Kidney (tissue), 14 donors: ENCODE results near the gene SP3. TPM values are rescaled to one million over a fixed set of nuclear protein-coding genes. Genes with fewer than 3 reads are reported as not detected.

ENCODE experiments used
- DNase-seq, 5 donors: peaks; one replicate each; pipeline ENCODE4 v3.0.0-alpha.2; 2013 to 2020
- FAIRE-seq: peaks from 2 replicates; lab custom pipeline; 2012; peaks lifted over from hg19 to GRCh38; lab: Jason Lieb, UNC
- H3K27ac ChIP-seq, 2 donors: one replicate each; pipeline ENCODE4 v1.7.0; 2013; ENCODE audit warnings: low read depth in 2 of 2, low read length in 2 of 2, inconsistent platforms in 1 of 2
- H3K27me3 ChIP-seq: one replicate; pipeline ENCODE4 v1.7.1; 2013; ENCODE audit warnings: low read length, inconsistent platforms; ENCODE audit not compliant: control insufficient read depth, insufficient read depth
- H3K36me3 ChIP-seq, 3 donors: one replicate each; pipeline versions ENCODE4 v1.7.0 to v1.7.1; 2013; ENCODE audit warnings: low read length in 3 of 3, control low read depth in 1 of 3, inconsistent platforms in 1 of 3; ENCODE audit not compliant: insufficient read depth in 3 of 3, control insufficient read depth in 2 of 3
- H3K4me1 ChIP-seq, 3 donors: one replicate each; pipeline versions ENCODE4 v1.7.0 to v1.7.1; 2013; ENCODE audit warnings: low read length in 3 of 3, inconsistent platforms in 1 of 3, low read depth in 1 of 3; ENCODE audit not compliant: control insufficient read depth in 2 of 3, insufficient read depth in 2 of 3
- H3K4me3 ChIP-seq, 3 donors: one replicate each; pipeline versions ENCODE4 v1.7.0 to v1.8.1; 2013; ENCODE audit warnings: low read length in 3 of 3, control low read depth in 1 of 3, inconsistent platforms in 1 of 3
- H3K9ac ChIP-seq, 3 donors: one replicate each; pipeline versions ENCODE4 v1.7.0 to v1.7.1; 2013; ENCODE audit warnings: low read length in 3 of 3, control low read depth in 1 of 3, inconsistent platforms in 1 of 3
- H3K9me3 ChIP-seq, 3 donors: one replicate each; pipeline versions ENCODE4 v1.7.0 to v1.7.1; 2013; ENCODE audit warnings: low read length in 3 of 3, control low read depth in 1 of 3, inconsistent platforms in 1 of 3; ENCODE audit not compliant: control insufficient read depth in 2 of 3, insufficient read depth in 1 of 3
- CTCF ChIP-seq: IDR thresholded peaks from 3 replicates; pipeline ENCODE4 v1.5.1; 2012; ENCODE audit warnings: mild to moderate bottlenecking, moderate library complexity, borderline replicate concordance; ENCODE audit not compliant: insufficient read depth; ENCODE audit errors: extremely low read depth
- intact Hi-C: fragments of 100-400 bp; cut with DNase I; formaldehyde crosslinking; loops from one replicate; pipeline ENCODE4 v1.11.1; 2022
- polyA plus RNA-seq: library from polyadenylated mRNA; stranded (reverse); fragments of 350-450 nt; fragmentation: Illumina TruSeq; extraction: RNeasy Lipid Tissue Mini Kit (QIAGEN cat#74804); gene quantifications from one replicate; pipeline ENCODE4 v1.2.3, GENCODE V29; 2014; ENCODE audit warnings: low read depth, low replicate concordance; ENCODE audit not compliant: insufficient read depth
- total RNA-seq: library from RNA; stranded (reverse); fragmentation: NEBNext Ultra II Directional; extraction: Animal tissue kit (Norgen Biotek cat#: 25700); gene quantifications from one replicate; pipeline ENCODE4 v1.2.1, GENCODE V29; 2021
- donor health status: control.
- donor health status: control.
- donor health status: control.
- donor health status: control.
- donor health status: control.
- donor health status: DM: yes; HTN: yes; CAD: no.
- donor health status: Normal renal cell carcinoma (clear cell type).

SP3 gene
- total and polyA plus RNA-seq, 2 donors from 2014 or later, result 14.5 to 86.2 TPM

GRCh38 chr2:173983391-173983871 is 18.3 kb upstream of the SP3 start:
- TF ChIP-seq CTCF, result no peak
- Histone ChIP-seq H3K4me3 (no peak overlapping the region), H3K36me3 (no peaks in the 10 kb centered on the region), H3K9ac (no peak overlapping the region), H3K27ac (no peak overlapping the region), H3K27me3 (no peaks in the 10 kb centered on the region), H3K9me3 (no peaks in the 10 kb centered on the region), H3K4me1 (peaks cover 0 to 8% (median 6%) of the 10 kb centered on the region in 3 donors)
- intact Hi-C loops, result no loop called here
- DNase-seq, result no peak
- no peak for FAIRE-seq

GRCh38 chr2:173982918-173983317 is 17.7 kb upstream of the SP3 start:
- FAIRE-seq (no peak), DNase-seq (no peak)
- Histone ChIP-seq H3K9me3 (no peaks in the 10 kb centered on the region), H3K4me1 (peaks cover 0 to 8% (median 6%) of the 10 kb centered on the region in 3 donors), H3K4me3 (no peak overlapping the region), H3K27ac (no peak overlapping the region), H3K27me3 (no peaks in the 10 kb centered on the region), H3K9ac (no peak overlapping the region), H3K36me3 (no peaks in the 10 kb centered on the region)
- TF ChIP-seq CTCF, result no peak
- intact Hi-C loops, result no loop called here

GRCh38 chr2:173982182-173982714 is 17.1 kb upstream of the SP3 start:
- Histone ChIP-seq H3K9me3 (no peaks in the 10 kb centered on the region), H3K9ac (no peak overlapping the region), H3K27me3 (no peaks in the 10 kb centered on the region), H3K27ac (no peak overlapping the region), H3K4me3 (no peak overlapping the region), H3K4me1 (peaks cover 0 to 8% (median 6%) of the 10 kb centered on the region in 3 donors), H3K36me3 (no peaks in the 10 kb centered on the region)
- no peak for TF ChIP-seq CTCF
- FAIRE-seq (no peak), DNase-seq (no peak)
- intact Hi-C loops, result no loop called here

GRCh38 chr2:173981520-173981919 is 16.3 kb upstream of the SP3 start:
- peaks cover 0 to 7% (median 6%) of the 10 kb centered on the region in 3 donors for H3K4me1 ChIP-seq
- no peak for TF ChIP-seq CTCF
- intact Hi-C loops, result no loop called here
- no peak overlapping the region for H3K27ac ChIP-seq
- H3K4me3 ChIP-seq, result no peak overlapping the region
- H3K9me3 ChIP-seq, result no peaks in the 10 kb centered on the region
- no peaks in the 10 kb centered on the region for H3K36me3 ChIP-seq
- no peak for FAIRE-seq
- no peak for DNase-seq
- no peak overlapping the region for H3K9ac ChIP-seq
- H3K27me3 ChIP-seq, result no peaks in the 10 kb centered on the region
